H7 (cell line): ENCODE measurements around the gene POLR3GL. TPM values are rescaled to one million over a fixed set of nuclear protein-coding genes. Genes with fewer than 3 reads are reported as not detected.

Source experiments
- DNase-seq: peaks from one replicate; pipeline ENCODE4 v3.0.0; 2012
- H3K27me3 ChIP-seq: 2 replicates; pipeline ENCODE4 v1.6.0; 2011; ENCODE audit warnings: mild to moderate bottlenecking, low read length; ENCODE audit not compliant: control insufficient read depth, insufficient read depth
- H3K36me3 ChIP-seq: replicated peaks from 2 replicates; pipeline ENCODE4 v1.5.1; 2011; ENCODE audit warnings: low read length; ENCODE audit not compliant: control insufficient read depth, insufficient read depth
- H3K4me3 ChIP-seq: 2 replicates; pipeline ENCODE4 v1.5.1; 2011; ENCODE audit warnings: low read depth, mild to moderate bottlenecking, control low read depth, low read length, moderate library complexity; ENCODE audit not compliant: insufficient read depth
- total RNA-seq: library from RNA; depleted of rRNA; stranded (reverse); fragments of >200 nt; shearing (Covaris generic); gene quantifications from 2 replicates; pipeline ENCODE4 v1.2.3, GENCODE V29; 2014

Gene POLR3GL
- total RNA-seq, 1 experiment from 2014 or later: 6.3 TPM

DNA sequence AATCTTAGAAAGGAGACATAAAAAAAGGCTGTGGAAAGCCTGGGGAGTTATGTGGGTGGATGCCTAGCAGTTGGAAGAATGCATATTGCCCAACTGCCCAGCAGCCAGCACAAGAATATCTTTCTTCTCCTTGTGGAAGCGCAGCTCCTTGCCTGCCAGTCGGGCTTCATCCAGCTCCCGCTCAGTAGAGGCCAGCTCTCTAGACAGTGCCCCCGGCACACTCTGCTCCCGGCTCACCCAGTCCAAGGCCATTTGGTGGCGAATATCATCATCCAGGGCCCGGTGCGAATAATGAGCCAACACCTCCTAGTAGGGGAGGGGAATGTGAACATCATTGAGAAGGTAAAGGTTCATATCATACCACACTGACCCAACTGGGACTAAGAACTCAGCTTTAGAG is 28.2 kb upstream of the POLR3GL start:
- DNase-seq: peak; percentile 21
- no peak overlapping the region for H3K4me3 ChIP-seq
- no peaks in the 10 kb centered on the region for H3K27me3 ChIP-seq
- H3K36me3 ChIP-seq: no peaks in the 10 kb centered on the region

DNA sequence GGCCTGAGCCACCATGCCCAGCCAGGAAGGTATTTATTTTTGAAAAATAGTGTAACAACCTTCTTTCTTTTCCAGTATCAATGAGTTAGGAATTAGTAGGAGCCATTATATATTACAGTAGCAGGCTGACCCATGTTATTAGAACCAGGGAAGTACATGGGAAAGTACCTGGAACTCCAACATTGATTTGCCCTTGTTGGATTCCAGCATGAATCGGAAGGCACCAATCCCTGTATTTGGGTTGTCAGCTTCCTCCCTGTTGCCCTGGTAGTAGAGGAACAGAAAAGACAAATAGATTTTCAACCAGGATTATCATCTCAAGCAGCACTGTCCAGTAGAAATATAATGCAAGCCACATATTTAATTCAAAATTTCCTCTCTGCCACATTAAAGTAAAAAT is 27.1 kb upstream of the POLR3GL start:
- DNase-seq: no peak
- H3K36me3 ChIP-seq: no peaks in the 10 kb centered on the region
- H3K4me3 ChIP-seq: no peak overlapping the region
- H3K27me3 ChIP-seq: no peaks in the 10 kb centered on the region

DNA sequence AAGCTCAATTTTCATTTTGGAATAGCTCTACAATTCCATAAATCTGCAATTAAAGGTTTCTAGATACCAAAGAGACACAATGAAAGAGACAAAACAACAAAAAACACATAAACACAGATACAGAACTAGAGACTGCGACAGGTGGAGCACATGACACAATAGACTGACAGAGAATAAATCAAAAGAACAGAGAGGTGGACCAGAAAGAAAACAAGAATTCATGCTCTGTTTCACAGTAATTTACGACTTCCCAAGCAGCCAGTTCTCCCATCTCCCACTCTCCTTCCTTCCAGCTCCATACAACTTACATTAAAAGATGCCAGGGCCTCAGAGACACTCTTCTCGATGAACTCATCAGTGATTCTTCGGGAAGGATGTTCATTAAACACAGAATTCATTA is 22.1 kb upstream of the POLR3GL start:
- H3K36me3 ChIP-seq: no peaks in the 10 kb centered on the region
- no peaks in the 10 kb centered on the region for H3K27me3 ChIP-seq
- no peak overlapping the region for H3K4me3 ChIP-seq
- no peak for DNase-seq

DNA sequence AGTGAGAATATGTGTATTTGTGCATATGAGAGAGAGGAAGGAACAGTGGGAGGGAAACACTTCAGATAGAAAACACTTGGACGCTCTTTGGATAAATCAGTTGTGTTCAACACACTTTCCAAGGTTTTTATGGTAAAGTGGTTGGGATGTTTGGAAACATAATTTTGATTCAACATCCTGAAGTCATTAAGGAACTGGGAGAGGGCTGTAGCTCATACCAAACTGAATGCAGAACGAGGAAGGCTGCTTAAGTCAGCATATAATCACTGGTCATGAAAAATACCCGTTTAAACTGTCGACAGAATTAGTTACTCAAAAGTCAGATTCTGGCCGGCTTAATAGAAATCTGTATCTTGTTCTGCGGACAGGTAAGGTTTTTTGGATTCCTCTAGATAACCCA is 21.6 kb upstream of the POLR3GL start:
- H3K36me3 ChIP-seq: no peaks in the 10 kb centered on the region
- DNase-seq: no peak
- no peaks in the 10 kb centered on the region for H3K27me3 ChIP-seq
- no peak overlapping the region for H3K4me3 ChIP-seq

DNA sequence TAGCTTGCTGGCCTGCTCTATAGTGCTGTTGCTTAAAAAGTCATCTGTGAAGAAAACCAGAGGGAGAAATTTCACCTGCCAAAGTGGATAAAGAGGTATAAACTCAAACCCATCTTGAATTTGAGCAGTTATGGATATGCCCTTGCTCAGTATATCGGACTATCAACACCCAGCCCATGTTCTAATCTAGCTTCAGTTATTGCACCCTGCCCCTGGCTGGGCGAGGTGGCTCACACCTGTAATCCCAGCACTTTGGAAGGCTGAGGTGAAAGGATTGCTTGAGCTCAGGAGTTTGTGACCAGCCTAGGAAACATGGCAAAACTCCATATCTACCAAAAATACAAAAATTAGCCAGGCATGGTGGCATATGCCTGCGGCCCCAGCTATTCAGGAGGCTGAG is 20.0 kb upstream of the POLR3GL start:
- no peaks in the 10 kb centered on the region for H3K36me3 ChIP-seq
- DNase-seq: no peak
- H3K27me3 ChIP-seq: no peaks in the 10 kb centered on the region
- H3K4me3 ChIP-seq: no peak overlapping the region

DNA sequence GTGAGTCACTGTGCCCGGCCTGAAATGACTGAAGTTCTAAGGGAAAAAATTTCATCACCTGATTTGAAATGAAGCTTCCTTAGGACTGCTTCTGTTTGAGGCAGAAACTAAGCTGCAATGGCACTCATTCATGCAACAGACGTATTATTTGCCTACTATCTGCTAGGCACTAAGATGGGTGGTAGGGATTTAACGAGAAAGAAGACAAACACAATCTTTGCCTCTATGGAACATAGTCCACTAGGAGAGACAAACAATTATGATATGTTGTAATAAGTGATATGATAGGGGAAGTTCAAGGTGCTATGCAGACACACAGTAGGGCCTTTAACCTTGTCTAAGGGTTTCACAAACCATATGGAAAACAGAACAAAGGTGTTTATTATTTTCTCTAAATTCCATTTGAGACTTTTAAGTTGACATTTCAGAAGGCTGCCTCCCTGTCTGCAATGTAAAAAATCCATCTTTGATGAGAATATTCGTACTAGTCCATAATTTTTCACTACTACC is 18.0 kb upstream of the POLR3GL start:
- Histone ChIP-seq H3K27me3 (no peaks in the 10 kb centered on the region), H3K36me3 (no peaks in the 10 kb centered on the region), H3K4me3 (no peak overlapping the region)
- no peak for DNase-seq

DNA sequence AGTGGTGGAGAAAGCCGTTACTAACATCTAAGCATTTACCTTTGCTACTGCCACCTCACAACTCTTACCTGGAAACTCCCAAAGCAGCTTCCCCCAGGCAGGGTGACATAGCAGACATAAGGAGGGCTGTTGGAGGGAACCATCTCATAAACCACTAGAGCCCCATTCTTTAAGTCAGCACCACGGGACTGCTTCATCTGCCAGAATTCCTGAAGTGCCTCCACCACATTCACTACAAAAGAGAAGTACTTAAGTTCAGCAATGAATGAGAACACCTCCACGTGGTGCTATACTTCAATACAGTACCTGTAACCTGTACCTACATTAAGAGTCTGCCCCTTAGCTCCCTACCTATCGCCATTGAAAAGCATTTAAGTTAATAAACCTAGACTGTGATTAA is 16.9 kb upstream of the POLR3GL start:
- no peaks in the 10 kb centered on the region for H3K27me3 ChIP-seq
- H3K4me3 ChIP-seq: no peak overlapping the region
- DNase-seq: peak; percentile 52
- no peaks in the 10 kb centered on the region for H3K36me3 ChIP-seq

DNA sequence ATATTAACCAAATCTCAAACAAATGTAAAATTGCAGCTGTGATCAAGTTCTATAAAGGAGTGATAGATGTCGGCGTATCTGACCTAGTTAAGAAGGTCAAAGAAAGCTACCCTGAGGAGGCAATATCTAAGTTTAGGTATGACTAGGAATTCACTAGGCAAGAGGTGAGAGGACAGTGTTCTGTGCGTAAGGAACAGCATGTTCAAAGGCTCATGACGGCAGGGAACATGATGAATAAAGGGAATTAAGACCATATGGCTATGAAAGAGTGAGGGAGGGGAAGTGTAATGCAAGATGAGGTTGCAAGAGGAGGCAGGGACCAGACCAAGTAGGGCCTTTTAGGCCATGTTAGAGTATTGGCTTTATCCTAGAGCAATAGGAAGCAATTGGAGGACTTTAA is 15.3 kb upstream of the POLR3GL start:
- DNase-seq: no peak
- Histone ChIP-seq H3K36me3 (no peaks in the 10 kb centered on the region), H3K27me3 (no peaks in the 10 kb centered on the region), H3K4me3 (no peak overlapping the region)

DNA sequence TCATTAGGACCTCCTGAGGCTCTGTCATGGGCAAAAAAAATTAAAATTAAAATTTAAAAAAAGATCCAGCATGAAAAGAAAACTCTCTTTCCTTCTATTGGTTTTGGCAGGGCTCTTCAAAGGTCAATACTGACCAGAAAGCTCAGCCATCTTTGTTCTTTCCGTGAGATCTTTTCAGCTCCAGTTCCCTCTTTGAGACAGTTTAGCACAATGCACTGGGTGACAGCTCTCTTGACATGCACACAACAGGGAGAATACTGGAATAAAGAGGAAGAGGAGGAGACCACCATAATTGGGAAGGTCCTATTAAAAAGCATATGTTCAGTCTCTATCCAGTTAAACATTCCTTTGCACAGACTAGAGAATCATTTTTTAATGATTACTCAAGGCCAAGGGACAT is 13.0 kb upstream of the POLR3GL start:
- no peaks in the 10 kb centered on the region for H3K36me3 ChIP-seq
- DNase-seq: no peak
- no peak overlapping the region for H3K4me3 ChIP-seq
- peaks cover 3% of the 10 kb centered on the region; the same call in 1 of the 2 replicates for H3K27me3 ChIP-seq

DNA sequence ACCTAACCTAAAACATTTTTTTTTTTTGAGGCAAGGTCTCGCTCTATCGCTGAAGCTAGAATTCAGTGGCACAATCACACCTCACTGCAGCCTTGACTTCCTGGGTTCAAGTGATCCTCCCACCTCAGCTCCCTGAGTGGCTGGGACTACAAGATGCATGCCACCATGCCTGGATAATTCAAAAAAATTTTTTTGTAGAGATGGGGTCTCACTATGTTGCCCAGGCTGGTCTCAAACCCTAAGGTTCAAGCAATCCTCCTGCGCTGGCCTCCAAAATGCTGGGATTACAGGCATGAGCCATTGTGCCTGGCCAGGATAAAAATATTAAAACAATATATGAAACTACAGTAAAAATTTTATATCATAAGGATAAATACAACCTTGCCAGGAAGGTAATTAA is 11.6 kb upstream of the POLR3GL start:
- no peak for DNase-seq
- H3K27me3 ChIP-seq: peaks cover 7% of the 10 kb centered on the region; the same call in 1 of the 2 replicates
- H3K4me3 ChIP-seq: no peak overlapping the region
- H3K36me3 ChIP-seq: no peaks in the 10 kb centered on the region

DNA sequence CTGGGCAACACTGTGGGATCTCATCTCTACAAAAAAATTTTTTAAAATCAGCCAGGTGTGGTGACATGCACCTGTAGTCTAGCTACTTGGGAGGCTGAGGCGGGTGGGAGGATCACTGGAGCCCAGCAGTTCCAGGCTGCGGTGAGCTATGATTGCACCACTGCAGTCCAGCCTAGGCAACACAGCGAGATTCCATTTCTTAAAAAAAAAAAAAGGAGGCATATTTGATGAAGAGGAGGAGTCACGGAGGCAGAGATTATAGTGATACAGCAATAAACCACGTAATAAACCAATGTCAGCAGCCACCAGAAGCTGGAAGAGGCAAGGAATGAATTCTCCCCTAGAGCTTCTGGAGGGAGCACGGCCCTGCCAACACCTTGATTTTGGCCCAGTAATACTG is 10.6 kb upstream of the POLR3GL start:
- Histone ChIP-seq H3K36me3 (no peaks in the 10 kb centered on the region), H3K27me3 (peaks cover 15% of the 10 kb centered on the region), H3K4me3 (no peak overlapping the region)
- no peak for DNase-seq

DNA sequence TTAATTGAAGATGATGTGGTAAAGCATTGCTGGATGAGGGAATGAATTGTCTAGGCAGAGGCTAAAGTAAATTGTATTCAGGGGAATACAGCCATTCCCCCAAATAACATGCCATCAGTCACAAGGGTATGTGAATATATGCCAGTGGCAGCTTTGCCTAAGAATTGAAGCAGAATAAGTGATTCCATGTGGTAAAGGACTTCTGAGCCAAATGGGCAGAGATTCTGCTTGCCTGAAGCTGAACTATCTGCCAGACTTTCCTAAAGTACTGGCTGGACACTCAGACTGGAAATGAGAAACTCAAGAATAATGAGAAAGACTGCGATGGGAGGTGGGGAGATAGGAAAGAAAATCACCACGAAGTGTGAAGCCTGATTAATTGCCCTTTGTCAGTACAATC is 9.1 kb upstream of the POLR3GL start:
- H3K27me3 ChIP-seq: peaks cover 30% of the 10 kb centered on the region
- no peak overlapping the region for H3K4me3 ChIP-seq
- H3K36me3 ChIP-seq: no peaks in the 10 kb centered on the region
- no peak for DNase-seq

DNA sequence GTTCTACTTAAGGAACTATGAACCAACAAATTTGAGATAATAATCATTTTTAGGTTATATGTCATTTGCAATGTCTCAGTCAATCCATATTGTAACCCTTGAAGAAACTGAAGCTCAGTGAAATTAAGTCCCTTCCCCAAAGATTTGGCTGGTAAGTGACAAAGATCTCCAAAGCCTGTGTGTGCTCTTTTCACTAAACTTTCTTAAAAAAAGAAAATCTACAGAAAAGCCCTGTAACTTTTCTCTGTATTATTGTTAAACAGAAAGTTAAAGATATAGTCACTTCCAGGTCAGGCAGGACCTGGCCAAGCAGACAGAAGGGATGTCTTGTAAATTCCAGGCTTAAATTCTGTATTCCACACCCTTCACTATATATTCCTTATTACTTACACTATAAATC is 8.1 kb upstream of the POLR3GL start:
- no peaks in the 10 kb centered on the region for H3K36me3 ChIP-seq
- no peak for DNase-seq
- H3K27me3 ChIP-seq: peaks cover 38% of the 10 kb centered on the region
- H3K4me3 ChIP-seq: no peak overlapping the region; the same call in 1 of the 2 replicates

DNA sequence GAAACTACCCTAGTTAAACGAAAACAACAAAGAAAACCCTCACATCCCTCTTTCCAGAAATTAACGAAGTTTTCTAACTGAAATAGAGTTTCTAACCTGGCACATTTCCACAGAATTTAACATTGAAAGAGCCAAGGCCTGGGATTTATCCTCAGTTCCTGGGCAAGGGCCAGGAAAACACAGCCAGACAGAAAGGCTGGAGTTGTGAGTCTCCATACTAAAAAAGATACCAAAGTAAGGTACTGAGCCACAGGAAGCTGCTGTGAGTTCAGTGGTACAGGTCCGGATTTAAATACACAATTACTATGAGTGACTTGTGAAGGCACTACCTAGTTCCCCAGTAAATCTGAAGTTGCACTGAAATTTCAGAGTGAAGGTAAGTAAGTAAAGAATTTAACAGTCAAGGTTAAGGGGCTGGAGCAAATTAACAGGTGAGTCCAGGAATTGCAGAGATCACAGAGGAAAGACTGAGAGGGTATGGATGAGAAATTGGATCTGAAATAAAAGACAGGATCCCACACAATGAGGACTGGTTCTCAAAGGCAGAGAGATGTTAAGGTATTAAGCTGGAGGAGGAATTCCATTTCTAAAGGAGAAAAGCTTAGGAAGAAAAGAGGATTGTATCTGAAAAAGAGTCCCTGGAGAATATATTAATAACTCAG is 7.6 kb upstream of the POLR3GL start:
- Histone ChIP-seq H3K4me3 (peak overlapping the region; percentile 77), H3K27me3 (peaks cover 44% of the 10 kb centered on the region), H3K36me3 (no peaks in the 10 kb centered on the region)
- DNase-seq: peak; percentile 26

DNA sequence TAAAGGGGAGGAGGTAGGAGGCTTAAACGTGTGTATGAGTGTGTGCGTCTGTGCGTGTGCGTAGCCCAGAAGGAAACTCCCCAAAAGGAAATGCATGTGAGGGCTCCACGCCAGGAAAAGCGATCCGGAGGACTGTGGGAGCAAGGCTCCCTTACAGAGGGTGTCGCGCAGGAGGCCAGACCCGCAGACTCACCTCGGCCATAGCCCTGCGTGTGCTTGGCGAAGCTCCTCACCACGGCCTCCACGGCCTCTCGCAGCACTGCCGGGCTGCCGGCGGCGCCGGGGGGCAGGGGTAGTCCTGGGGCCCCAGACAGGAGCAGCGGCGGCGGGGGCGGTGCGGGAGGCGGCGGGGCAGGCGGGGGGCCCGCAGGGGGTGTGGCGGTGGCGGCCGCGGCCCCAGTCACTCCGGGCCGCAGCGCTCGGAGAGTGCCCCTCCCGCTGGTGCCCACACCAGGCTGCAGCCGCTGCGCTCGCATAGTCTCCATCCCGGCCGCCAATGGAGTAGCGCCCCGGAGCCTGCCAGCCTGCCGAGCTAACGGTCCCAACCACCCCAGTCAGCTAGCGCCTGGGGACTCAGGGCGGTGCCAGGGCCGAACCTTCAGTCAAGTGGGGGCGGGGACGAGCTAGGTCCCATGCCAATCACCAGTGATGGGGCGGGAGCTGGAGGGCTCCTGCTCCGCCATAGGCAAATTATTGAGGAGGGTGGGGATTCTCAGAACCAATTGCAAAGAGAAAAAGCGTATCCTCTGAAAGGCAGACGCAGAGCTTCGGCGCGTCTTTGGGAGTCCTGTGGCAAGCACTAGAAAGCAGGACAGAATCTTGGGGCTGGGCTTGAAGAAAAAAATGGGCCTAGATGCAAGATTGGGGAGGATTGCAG is 6.8 kb upstream of the POLR3GL start, which contains the start of gene LIX1L:
Gene LIX1L (minus strand): TSS at position 575 of the 877 bp plus-strand sequence. CDS start 90 bp downstream, at position 485.
- Histone ChIP-seq H3K36me3 (no peaks in the 10 kb centered on the region), H3K27me3 (peaks cover 51% of the 10 kb centered on the region), H3K4me3 (peak within 1 kb of the TSS; percentile 77)
- peak; percentile 97 for DNase-seq
